ENCODE data around the gene CKMT2. TPM values are rescaled to one million over a fixed set of nuclear protein-coding genes. Genes with fewer than 3 reads are reported as not detected.

CKMT2 gene
- total RNA-seq, 1 experiment from 2014 or later = not detected

DNA sequence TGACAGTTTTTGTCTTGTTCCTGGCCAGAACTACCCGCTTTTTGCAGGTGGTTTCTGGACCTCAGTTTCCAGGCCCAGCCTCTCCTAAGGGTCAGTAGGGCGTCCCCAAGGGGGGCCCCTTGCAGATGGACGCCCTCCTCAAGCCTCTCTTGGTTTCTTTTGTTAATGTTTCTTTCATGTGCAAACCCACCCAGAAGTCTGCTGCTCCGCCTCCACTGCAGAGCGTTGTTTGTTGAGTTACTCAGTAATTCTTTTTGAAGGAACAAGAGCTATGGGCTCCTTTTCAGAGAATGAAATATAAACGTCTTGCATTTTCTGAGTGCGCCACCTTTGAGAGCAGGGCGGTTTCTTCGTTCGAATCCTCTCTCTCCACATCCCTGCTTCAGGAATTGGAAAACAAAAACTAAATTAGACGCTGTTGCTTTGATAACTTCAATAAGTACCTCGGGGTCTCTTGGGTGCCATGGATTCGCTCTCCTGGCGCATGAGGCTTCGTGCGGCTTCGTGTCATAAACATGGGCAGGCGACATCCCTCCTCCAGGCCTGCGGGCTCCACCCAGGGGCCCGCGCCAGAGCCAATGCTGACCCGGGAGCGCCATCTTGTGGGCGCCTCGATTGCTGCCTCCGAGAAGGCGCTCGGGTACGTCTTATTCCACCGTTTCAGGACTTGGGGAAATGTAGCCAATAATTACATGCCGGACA, 38.3 kb upstream of the CKMT2 start:
- TF ChIP-seq SIN3A (IDR thresholded peaks at IDR 0.05; ENCODE audit: borderline replicate concordance, insufficient read depth, low read depth, low read length) (no peak), POLR2AphosphoS5 (IDR thresholded peaks at IDR 0.05; ENCODE audit: low read depth, low read length) (no peak), TCF7L2 (IDR thresholded peaks at IDR 0.05; ENCODE audit: low read depth, low read length) (no peak)
- TF ChIP-seq, protein P1, sequence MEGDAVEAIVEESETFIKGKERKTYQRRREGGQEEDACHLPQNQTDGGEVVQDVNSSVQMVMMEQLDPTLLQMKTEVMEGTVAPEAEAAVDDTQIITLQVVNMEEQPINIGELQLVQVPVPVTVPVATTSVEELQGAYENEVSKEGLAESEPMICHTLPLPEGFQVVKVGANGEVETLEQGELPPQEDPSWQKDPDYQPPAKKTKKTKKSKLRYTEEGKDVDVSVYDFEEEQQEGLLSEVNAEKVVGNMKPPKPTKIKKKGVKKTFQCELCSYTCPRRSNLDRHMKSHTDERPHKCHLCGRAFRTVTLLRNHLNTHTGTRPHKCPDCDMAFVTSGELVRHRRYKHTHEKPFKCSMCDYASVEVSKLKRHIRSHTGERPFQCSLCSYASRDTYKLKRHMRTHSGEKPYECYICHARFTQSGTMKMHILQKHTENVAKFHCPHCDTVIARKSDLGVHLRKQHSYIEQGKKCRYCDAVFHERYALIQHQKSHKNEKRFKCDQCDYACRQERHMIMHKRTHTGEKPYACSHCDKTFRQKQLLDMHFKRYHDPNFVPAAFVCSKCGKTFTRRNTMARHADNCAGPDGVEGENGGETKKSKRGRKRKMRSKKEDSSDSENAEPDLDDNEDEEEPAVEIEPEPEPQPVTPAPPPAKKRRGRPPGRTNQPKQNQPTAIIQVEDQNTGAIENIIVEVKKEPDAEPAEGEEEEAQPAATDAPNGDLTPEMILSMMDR (IDR thresholded peaks at IDR 0.05) = peak; percentile 98
- CTCF ChIA-PET = interaction anchor here (0.7 to 1.0 kb wide), 3 partner anchors 157 to 688 kb away, joined by 4 to 6 read pairs (median 6); no protein-coding TSS in a partner anchor
- no peaks in the 10 kb centered on the region for H3K36me3 ChIP-seq (ENCODE audit: control insufficient read depth, insufficient read depth, low read length)
- POLR2A ChIA-PET = no interaction called here
- H3K27me3 ChIP-seq (ENCODE audit: control insufficient read depth, insufficient read depth, low read length) = no peaks in the 10 kb centered on the region
- in situ Hi-C loops (cut with HindIII; ENCODE audit: low pct_unique_long_range_greater_than_20kb, low sequenced_read_pairs) (no loop called here), intact Hi-C loops (cut with micrococcal nuclease; ENCODE audit: unreplicated experiment) (loop anchor here (5.0 to 10.0 kb wide), 2 partner anchors 482 to 510 kb away; no protein-coding TSS in a partner anchor)
- peak overlapping the region; percentile 3 to 28; a peak in 2 of 4 replicates for H3K4me3 ChIP-seq (ENCODE audit: low read depth in 2 of 2, low read length in 2 of 2)
- H3K27ac ChIP-seq (ENCODE audit: low read length) = no peak overlapping the region
- H3K4me1 ChIP-seq (ENCODE audit: control insufficient read depth, insufficient read depth, low read length) = 0 out of 2 replicates have a peak, but pooled peaks cover 2% of the 10 kb centered on the region
- H3K9me3 ChIP-seq (ENCODE audit: control insufficient read depth, insufficient read depth, low read depth, low read length) = no peaks in the 10 kb centered on the region
- ATAC-seq = peak; percentile 98
- peak; percentile 57 for DNase-seq (ENCODE audit: low read depth, low spot score)
- no TSS peak for BruUV-seq (replicated peaks)

DNA sequence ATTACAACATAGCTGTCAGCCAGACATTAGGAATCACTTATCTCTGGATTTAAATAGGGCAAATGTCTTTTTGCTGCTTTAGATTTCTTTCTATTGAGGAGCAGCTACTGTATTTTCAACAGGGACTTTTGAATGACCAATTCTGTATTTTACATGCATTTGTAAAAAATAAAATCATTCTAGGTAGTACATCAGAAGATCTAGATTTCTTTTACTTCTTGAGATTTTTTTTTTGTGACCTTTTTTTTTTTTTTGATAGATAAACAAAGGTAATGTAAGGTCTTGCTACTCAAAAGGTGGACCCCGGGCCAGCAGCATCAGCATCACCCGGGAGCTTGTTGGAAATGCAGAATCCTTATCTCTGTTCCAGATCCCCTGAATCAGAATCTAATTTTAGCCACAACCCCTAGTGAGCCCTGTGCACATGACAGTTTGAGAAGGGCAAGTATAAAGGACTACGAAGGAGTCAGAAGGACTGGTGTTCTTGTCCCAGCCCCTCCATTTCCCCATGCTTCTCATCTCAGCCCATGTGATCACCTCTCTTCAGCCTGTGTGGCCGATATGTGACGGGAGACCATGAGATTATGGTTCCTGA, 37.7 kb upstream of the CKMT2 start:
- POLR2A ChIA-PET = no interaction called here
- in situ Hi-C loops (cut with HindIII; ENCODE audit: low pct_unique_long_range_greater_than_20kb, low sequenced_read_pairs) = no loop called here
- no peak for DNase-seq (ENCODE audit: low read depth, low spot score)

More for the DNA sequence above, 37.7 kb upstream of the CKMT2 start:
- no peak overlapping the region for H3K27ac ChIP-seq (ENCODE audit: low read length)
- H3K36me3 ChIP-seq (ENCODE audit: control insufficient read depth, insufficient read depth, low read length) = no peaks in the 10 kb centered on the region
- no peak for ATAC-seq
- no TSS peak for BruUV-seq (replicated peaks)
- TF ChIP-seq, protein P2, sequence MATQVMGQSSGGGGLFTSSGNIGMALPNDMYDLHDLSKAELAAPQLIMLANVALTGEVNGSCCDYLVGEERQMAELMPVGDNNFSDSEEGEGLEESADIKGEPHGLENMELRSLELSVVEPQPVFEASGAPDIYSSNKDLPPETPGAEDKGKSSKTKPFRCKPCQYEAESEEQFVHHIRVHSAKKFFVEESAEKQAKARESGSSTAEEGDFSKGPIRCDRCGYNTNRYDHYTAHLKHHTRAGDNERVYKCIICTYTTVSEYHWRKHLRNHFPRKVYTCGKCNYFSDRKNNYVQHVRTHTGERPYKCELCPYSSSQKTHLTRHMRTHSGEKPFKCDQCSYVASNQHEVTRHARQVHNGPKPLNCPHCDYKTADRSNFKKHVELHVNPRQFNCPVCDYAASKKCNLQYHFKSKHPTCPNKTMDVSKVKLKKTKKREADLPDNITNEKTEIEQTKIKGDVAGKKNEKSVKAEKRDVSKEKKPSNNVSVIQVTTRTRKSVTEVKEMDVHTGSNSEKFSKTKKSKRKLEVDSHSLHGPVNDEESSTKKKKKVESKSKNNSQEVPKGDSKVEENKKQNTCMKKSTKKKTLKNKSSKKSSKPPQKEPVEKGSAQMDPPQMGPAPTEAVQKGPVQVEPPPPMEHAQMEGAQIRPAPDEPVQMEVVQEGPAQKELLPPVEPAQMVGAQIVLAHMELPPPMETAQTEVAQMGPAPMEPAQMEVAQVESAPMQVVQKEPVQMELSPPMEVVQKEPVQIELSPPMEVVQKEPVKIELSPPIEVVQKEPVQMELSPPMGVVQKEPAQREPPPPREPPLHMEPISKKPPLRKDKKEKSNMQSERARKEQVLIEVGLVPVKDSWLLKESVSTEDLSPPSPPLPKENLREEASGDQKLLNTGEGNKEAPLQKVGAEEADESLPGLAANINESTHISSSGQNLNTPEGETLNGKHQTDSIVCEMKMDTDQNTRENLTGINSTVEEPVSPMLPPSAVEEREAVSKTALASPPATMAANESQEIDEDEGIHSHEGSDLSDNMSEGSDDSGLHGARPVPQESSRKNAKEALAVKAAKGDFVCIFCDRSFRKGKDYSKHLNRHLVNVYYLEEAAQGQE (IDR thresholded peaks at IDR 0.05; ENCODE audit: insufficient read depth in 1 of 2, low read depth in 2 of 2, low read length in 1 of 2) = no peak
- no peak for TF ChIP-seq TCF7L2 (IDR thresholded peaks at IDR 0.05; ENCODE audit: low read depth, low read length)
- TF ChIP-seq, protein P1 (IDR thresholded peaks at IDR 0.05) = no peak; the same call in none of the 2 replicates
- no peak for TF ChIP-seq SIN3A (IDR thresholded peaks at IDR 0.05; ENCODE audit: borderline replicate concordance, insufficient read depth, low read depth, low read length)
- TF ChIP-seq POLR2AphosphoS5 (IDR thresholded peaks at IDR 0.05; ENCODE audit: low read depth, low read length) = no peak
- 0 out of 2 replicates have a peak, but pooled peaks cover 2% of the 10 kb centered on the region for H3K4me1 ChIP-seq (ENCODE audit: control insufficient read depth, insufficient read depth, low read length)
- no peaks in the 10 kb centered on the region for H3K27me3 ChIP-seq (ENCODE audit: control insufficient read depth, insufficient read depth, low read length)
- H3K4me3 ChIP-seq (ENCODE audit: low read depth in 2 of 2, low read length in 2 of 2) = no peak overlapping the region
- intact Hi-C loops (cut with micrococcal nuclease; ENCODE audit: unreplicated experiment) = loop anchor here (5.0 to 10.0 kb wide), 2 partner anchors 483 to 511 kb away; no protein-coding TSS in a partner anchor
- no peaks in the 10 kb centered on the region for H3K9me3 ChIP-seq (ENCODE audit: control insufficient read depth, insufficient read depth, low read depth, low read length)
- CTCF ChIA-PET = interaction anchor here (0.7 to 1.0 kb wide), 4 partner anchors 157 to 688 kb away, joined by 4 to 6 read pairs (median 6); no protein-coding TSS in a partner anchor
